ENCODE measurements around the gene DLG2. TPM values are rescaled to one million over a fixed set of nuclear protein-coding genes. Genes with fewer than 3 reads are reported as not detected.

The DLG2 gene
- total RNA-seq, 1 donor from 2014 or later, result 6.7 TPM

DNA sequence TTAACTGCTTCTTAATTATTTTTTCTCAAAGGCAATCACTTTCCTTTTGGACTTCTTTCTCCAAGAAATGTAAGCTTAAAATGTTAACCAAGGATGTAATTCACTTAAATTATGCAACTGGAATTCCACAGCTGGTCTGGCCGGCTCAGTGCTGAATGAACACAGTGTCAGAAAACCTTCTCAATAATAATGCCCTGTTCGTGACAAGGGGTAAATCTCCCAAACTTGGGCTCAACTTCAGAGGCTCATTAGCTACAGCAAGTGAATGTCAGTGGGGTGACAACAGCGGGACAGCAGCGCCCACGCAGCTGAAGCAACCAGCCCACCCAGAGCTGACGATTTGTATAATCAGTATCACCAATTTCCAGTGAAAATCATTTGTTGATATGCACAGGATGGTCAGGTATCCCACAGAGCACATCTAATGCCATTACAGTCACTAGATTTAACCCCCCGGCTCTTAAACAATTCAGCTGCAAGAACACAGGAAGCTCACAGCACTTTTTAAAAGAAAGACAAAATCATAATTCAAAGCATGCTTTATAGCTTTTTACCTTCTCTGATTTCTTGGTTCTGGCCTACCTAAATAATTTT, 704.8 kb downstream of the DLG2 start:
- Mint-ChIP-seq H3K27me3 (ENCODE audit: low read depth) (peaks cover 17% of the 10 kb centered on the region), H3K27ac (no peak overlapping the region), H3K4me1 (peaks cover 11% of the 10 kb centered on the region), H3K9me3 (peaks cover 5% of the 10 kb centered on the region), H3K4me3 (peak overlapping the region; percentile 59), H3K36me3 (no peaks in the 10 kb centered on the region)
- TF ChIP-seq, protein P1, sequence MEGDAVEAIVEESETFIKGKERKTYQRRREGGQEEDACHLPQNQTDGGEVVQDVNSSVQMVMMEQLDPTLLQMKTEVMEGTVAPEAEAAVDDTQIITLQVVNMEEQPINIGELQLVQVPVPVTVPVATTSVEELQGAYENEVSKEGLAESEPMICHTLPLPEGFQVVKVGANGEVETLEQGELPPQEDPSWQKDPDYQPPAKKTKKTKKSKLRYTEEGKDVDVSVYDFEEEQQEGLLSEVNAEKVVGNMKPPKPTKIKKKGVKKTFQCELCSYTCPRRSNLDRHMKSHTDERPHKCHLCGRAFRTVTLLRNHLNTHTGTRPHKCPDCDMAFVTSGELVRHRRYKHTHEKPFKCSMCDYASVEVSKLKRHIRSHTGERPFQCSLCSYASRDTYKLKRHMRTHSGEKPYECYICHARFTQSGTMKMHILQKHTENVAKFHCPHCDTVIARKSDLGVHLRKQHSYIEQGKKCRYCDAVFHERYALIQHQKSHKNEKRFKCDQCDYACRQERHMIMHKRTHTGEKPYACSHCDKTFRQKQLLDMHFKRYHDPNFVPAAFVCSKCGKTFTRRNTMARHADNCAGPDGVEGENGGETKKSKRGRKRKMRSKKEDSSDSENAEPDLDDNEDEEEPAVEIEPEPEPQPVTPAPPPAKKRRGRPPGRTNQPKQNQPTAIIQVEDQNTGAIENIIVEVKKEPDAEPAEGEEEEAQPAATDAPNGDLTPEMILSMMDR (IDR thresholded peaks at IDR 0.05; ENCODE audit: unreplicated experiment), result no peak
- no peak for DNase-seq (ENCODE audit: low spot score in 2 of 2, unreplicated experiment in 2 of 2)

DNA sequence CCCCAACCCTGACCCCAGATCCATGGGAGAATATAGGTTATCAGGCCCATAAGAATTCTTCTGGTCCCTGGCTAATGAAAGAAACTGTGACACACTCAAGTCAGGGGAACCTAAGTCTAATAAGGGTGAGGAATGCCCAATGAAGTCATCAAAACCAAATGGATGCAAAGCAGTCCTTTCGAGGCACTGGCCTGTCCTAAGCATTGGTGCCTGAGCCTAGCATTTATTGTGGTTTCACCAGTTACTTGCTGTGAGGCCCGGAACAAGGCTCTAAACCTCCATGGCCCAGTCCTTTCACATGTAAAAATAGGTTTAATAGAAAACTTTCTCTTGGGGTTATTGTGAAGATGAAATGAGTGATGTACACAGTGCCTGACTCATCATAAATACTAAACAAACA, 712.6 kb downstream of the DLG2 start:
- Mint-ChIP-seq H3K36me3 (no peaks in the 10 kb centered on the region), H3K4me3 (no peak overlapping the region), H3K4me1 (no peaks in the 10 kb centered on the region), H3K27ac (no peak overlapping the region), H3K9me3 (peaks cover 6% of the 10 kb centered on the region), H3K27me3 (ENCODE audit: low read depth) (no peaks in the 10 kb centered on the region)
- DNase-seq (ENCODE audit: low spot score in 2 of 2, unreplicated experiment in 2 of 2), result no peak
- TF ChIP-seq, protein P1 (IDR thresholded peaks at IDR 0.05; ENCODE audit: unreplicated experiment), result no peak

DNA sequence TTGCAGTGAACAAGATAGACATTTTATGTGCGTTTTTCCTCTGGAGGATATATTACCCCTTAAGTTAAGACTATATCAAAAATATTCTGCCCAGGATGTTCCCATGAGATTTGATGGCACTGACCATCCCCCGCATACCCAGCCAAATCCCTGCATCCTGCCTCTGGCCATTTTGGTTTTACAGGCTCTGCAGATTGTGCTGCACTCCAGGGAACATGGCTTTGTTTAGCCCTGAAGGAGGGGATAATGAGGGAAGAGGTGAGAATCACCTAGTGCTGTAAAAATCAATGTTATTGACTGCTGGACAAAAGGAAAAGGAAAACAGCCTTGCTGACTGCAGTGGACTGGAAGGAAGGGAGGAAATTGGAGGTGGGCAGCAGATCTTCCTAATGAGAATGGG, 717.4 kb downstream of the DLG2 start:
- Mint-ChIP-seq H3K36me3 (no peaks in the 10 kb centered on the region), H3K4me1 (peaks cover 6% of the 10 kb centered on the region), H3K27ac (no peak overlapping the region), H3K9me3 (no peaks in the 10 kb centered on the region), H3K4me3 (no peak overlapping the region), H3K27me3 (ENCODE audit: low read depth) (no peaks in the 10 kb centered on the region)
- no peak for DNase-seq (ENCODE audit: low spot score in 2 of 2, unreplicated experiment in 2 of 2)
- TF ChIP-seq, protein P1 (IDR thresholded peaks at IDR 0.05; ENCODE audit: unreplicated experiment), result no peak

DNA sequence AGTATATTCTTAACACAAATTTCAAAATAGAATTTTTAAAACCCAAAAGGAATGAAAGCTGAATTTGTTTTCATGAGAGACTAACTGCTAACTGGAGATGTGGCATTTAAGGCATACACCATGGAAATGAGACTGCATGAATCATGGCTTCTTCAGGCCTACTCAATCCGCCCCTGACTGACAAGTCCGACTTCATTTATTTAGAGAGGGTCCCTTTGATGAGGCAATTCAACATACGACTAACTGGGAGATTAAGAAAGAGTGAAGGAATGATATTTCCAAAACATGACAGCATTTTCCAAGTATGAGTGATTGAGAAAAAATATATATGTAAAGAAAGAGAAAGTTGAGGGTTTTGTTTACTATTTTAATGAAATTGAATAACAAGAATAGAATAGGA, 720.1 kb downstream of the DLG2 start:
- Mint-ChIP-seq H3K27me3 (ENCODE audit: low read depth) (no peaks in the 10 kb centered on the region), H3K9me3 (no peaks in the 10 kb centered on the region), H3K4me1 (peaks cover 7% of the 10 kb centered on the region), H3K4me3 (no peak overlapping the region), H3K27ac (no peak overlapping the region), H3K36me3 (no peaks in the 10 kb centered on the region)
- no peak for DNase-seq (ENCODE audit: low spot score in 2 of 2, unreplicated experiment in 2 of 2)
- TF ChIP-seq, protein P1 (IDR thresholded peaks at IDR 0.05; ENCODE audit: unreplicated experiment), result no peak

DNA sequence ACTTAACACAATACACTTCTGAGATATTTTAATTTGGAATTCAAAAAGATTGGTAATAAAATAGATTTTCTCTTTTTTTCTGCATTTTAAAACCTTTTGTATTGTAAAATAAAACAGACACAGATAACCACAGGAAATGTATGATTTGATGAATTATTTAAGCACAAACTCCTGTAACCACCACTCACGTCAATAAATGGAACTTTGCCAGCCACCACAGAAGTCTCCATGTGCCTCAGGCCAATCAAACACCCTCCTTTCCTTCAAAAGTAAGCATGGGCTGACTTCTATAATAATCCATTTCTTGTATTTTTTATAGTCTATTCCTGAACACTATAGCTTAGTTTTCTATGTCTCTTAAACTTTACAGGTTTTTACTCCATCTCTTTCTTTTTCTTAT, 721.7 kb downstream of the DLG2 start:
- TF ChIP-seq, protein P1 (IDR thresholded peaks at IDR 0.05; ENCODE audit: unreplicated experiment), result no peak
- Mint-ChIP-seq H3K4me3 (no peak overlapping the region), H3K36me3 (no peaks in the 10 kb centered on the region), H3K27ac (peak overlapping the region; percentile 60), H3K9me3 (no peaks in the 10 kb centered on the region), H3K4me1 (peaks cover 8% of the 10 kb centered on the region), H3K27me3 (ENCODE audit: low read depth) (no peaks in the 10 kb centered on the region)
- DNase-seq (ENCODE audit: low spot score in 2 of 2, unreplicated experiment in 2 of 2), result no peak

DNA sequence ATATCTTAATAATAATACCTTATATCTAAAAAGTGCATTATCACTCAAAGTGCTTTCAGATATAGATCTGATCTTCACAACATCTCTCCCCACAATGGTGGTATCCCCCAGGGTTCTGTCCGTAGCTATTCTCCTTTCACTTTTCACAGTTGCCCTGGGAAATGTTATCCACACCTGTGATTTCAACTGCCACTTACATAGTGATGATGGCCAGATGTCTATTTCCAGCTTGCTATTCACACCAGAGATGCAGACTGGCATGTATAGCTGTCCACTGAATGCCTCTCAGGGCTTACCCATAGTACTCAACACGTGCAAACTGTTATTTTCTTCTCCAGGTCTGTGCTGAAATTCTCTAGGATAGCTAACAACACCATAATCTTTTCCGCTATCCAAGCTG, 724.7 kb downstream of the DLG2 start:
- peaks cover 8% of the 10 kb centered on the region for H3K4me1 Mint-ChIP-seq
- no peaks in the 10 kb centered on the region for H3K27me3 Mint-ChIP-seq (ENCODE audit: low read depth)
- TF ChIP-seq, protein P1 (IDR thresholded peaks at IDR 0.05; ENCODE audit: unreplicated experiment), result no peak
- DNase-seq (ENCODE audit: low spot score in 2 of 2, unreplicated experiment in 2 of 2), result no peak
- no peak overlapping the region for H3K27ac Mint-ChIP-seq
- no peak overlapping the region for H3K4me3 Mint-ChIP-seq
- H3K9me3 Mint-ChIP-seq, result no peaks in the 10 kb centered on the region
- H3K36me3 Mint-ChIP-seq, result no peaks in the 10 kb centered on the region

Measured in mesothelial cell of epicardium (in vitro differentiated cells).